Measurements from ENCODE around the gene PTPRN2.

Gene PTPRN2

GRCh38 chr7:158272091-158272490, 315.5 kb downstream of the PTPRN2 start:
- in situ Hi-C loops (cut with HindIII; ENCODE audit: low pct_unique_long_range_greater_than_20kb, low sequenced_read_pairs), result no loop called here
- TF ChIP-seq JUND (IDR thresholded peaks at IDR 0.05; ENCODE audit: low read depth), result no peak
- DNase-seq (ENCODE audit: low read depth in 1 of 2, low spot score in 1 of 2), result no peak

GRCh38 chr7:158271646-158272045, 316.0 kb downstream of the PTPRN2 start:
- in situ Hi-C loops (cut with HindIII; ENCODE audit: low pct_unique_long_range_greater_than_20kb, low sequenced_read_pairs), result no loop called here
- no peak for TF ChIP-seq JUND (IDR thresholded peaks at IDR 0.05; ENCODE audit: low read depth)
- DNase-seq (ENCODE audit: low read depth in 1 of 2, low spot score in 1 of 2), result no peak

- TF ChIP-seq JUND (IDR thresholded peaks at IDR 0.05; ENCODE audit: low read depth), result no peak
- no peak for DNase-seq (ENCODE audit: low read depth in 1 of 2, low spot score in 1 of 2)
- in situ Hi-C loops (cut with HindIII; ENCODE audit: low pct_unique_long_range_greater_than_20kb, low sequenced_read_pairs), result no loop called here
These were observed 316.7 kb downstream of the PTPRN2 start for GRCh38 chr7:158270856-158271413.

GRCh38 chr7:158270106-158270775, 317.4 kb downstream of the PTPRN2 start:
- TF ChIP-seq JUND (IDR thresholded peaks at IDR 0.05; ENCODE audit: low read depth), result no peak
- in situ Hi-C loops (cut with HindIII; ENCODE audit: low pct_unique_long_range_greater_than_20kb, low sequenced_read_pairs), result no loop called here

GRCh38 chr7:158268816-158269535, 318.6 kb downstream of the PTPRN2 start:
- DNase-seq (ENCODE audit: low read depth in 1 of 2, low spot score in 1 of 2), result no peak
- no peak for TF ChIP-seq JUND (IDR thresholded peaks at IDR 0.05; ENCODE audit: low read depth)
- in situ Hi-C loops (cut with HindIII; ENCODE audit: low pct_unique_long_range_greater_than_20kb, low sequenced_read_pairs), result no loop called here

More at GRCh38 chr7:158270106-158270775, 317.4 kb downstream of the PTPRN2 start:
- DNase-seq (ENCODE audit: low read depth in 1 of 2, low spot score in 1 of 2), result no peak

- no peak for TF ChIP-seq JUND (IDR thresholded peaks at IDR 0.05; ENCODE audit: low read depth)
- in situ Hi-C loops (cut with HindIII; ENCODE audit: low pct_unique_long_range_greater_than_20kb, low sequenced_read_pairs), result no loop called here
- DNase-seq (ENCODE audit: low read depth in 1 of 2, low spot score in 1 of 2), result no peak
These were observed 319.7 kb downstream of the PTPRN2 start for GRCh38 chr7:158267742-158268435.

GRCh38 chr7:158266817-158267741, 320.5 kb downstream of the PTPRN2 start:
- DNase-seq (ENCODE audit: low read depth in 1 of 2, low spot score in 1 of 2), result no peak
- no peak for TF ChIP-seq JUND (IDR thresholded peaks at IDR 0.05; ENCODE audit: low read depth)
- in situ Hi-C loops (cut with HindIII; ENCODE audit: low pct_unique_long_range_greater_than_20kb, low sequenced_read_pairs), result no loop called here

GRCh38 chr7:158266426-158266816, 321.2 kb downstream of the PTPRN2 start:
- no peak for DNase-seq (ENCODE audit: low read depth in 1 of 2, low spot score in 1 of 2)
- no peak for TF ChIP-seq JUND (IDR thresholded peaks at IDR 0.05; ENCODE audit: low read depth)
- in situ Hi-C loops (cut with HindIII; ENCODE audit: low pct_unique_long_range_greater_than_20kb, low sequenced_read_pairs), result no loop called here

GRCh38 chr7:158265743-158266080, 321.9 kb downstream of the PTPRN2 start:
- TF ChIP-seq JUND (IDR thresholded peaks at IDR 0.05; ENCODE audit: low read depth), result no peak
- in situ Hi-C loops (cut with HindIII; ENCODE audit: low pct_unique_long_range_greater_than_20kb, low sequenced_read_pairs), result no loop called here
- no peak for DNase-seq (ENCODE audit: low read depth in 1 of 2, low spot score in 1 of 2)

GRCh38 chr7:158264881-158265742, 322.5 kb downstream of the PTPRN2 start:
- in situ Hi-C loops (cut with HindIII; ENCODE audit: low pct_unique_long_range_greater_than_20kb, low sequenced_read_pairs), result no loop called here
- DNase-seq (ENCODE audit: low read depth in 1 of 2, low spot score in 1 of 2), result no peak
- TF ChIP-seq JUND (IDR thresholded peaks at IDR 0.05; ENCODE audit: low read depth), result no peak

Data from T47D (cell line).